ENCODE measurements around the gene WDR20.
"Not testable (repeated sequence)": the region's sequence is repeated elsewhere in the genome, so short reads cannot be mapped to it uniquely, and the experiment has no call there.

Gene WDR20

GRCh38 chr14:102172721-102173120, 33.0 kb downstream of the WDR20 start:
- DNase-seq = not testable (repeated sequence)

DNA sequence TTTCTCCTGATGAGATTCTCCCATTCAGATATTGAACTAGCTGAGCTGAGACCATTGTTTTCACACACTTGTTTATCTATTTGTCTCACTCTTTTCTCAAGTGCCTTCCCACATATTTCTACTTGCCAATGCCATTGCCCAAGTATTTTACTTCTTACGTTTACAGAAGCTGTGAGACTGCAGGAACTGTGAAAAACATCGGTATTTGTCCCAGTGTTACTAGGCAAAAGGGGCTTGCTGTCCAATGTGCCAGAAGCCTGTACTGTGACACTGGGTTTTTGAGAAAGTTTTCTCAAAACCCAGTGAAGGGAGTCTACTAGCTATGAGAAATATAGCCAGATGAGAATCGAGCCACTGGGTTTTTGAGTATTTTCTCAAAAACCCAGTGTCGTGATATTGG, 37.5 kb downstream of the WDR20 start:
- no peak for DNase-seq

- DNase-seq = no peak
These were observed 39.1 kb downstream of the WDR20 start for GRCh38 chr14:102178806-102179205.

- no peak for DNase-seq
These were observed 40.7 kb downstream of the WDR20 start for GRCh38 chr14:102180248-102180998.

DNA sequence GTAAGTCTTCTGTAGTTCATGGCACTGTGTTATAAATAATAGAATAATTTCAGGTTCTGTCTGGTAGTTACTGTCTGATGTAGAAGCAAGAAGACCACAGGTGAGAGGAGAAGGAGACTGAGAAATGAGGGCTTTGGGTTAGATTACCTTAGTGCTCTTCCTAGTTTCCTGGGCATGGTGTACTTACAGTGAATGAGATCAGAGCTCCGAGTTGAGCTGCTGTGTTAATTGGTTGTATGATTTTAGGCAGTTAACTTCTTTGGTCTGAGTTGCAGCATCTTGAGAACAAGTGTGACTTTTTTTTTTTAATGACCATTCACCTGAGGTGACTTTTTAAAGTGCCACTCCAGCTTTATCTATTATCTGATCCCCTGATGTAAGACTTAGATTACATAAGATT, 41.5 kb downstream of the WDR20 start:
- no peak for DNase-seq

- DNase-seq = no peak
These were observed 42.5 kb downstream of the WDR20 start for GRCh38 chr14:102182190-102182589.

- DNase-seq = no peak
These were observed 43.4 kb downstream of the WDR20 start for GRCh38 chr14:102182936-102183619.

GRCh38 chr14:102183886-102184285, 44.2 kb downstream of the WDR20 start:
- no peak for DNase-seq

DNA sequence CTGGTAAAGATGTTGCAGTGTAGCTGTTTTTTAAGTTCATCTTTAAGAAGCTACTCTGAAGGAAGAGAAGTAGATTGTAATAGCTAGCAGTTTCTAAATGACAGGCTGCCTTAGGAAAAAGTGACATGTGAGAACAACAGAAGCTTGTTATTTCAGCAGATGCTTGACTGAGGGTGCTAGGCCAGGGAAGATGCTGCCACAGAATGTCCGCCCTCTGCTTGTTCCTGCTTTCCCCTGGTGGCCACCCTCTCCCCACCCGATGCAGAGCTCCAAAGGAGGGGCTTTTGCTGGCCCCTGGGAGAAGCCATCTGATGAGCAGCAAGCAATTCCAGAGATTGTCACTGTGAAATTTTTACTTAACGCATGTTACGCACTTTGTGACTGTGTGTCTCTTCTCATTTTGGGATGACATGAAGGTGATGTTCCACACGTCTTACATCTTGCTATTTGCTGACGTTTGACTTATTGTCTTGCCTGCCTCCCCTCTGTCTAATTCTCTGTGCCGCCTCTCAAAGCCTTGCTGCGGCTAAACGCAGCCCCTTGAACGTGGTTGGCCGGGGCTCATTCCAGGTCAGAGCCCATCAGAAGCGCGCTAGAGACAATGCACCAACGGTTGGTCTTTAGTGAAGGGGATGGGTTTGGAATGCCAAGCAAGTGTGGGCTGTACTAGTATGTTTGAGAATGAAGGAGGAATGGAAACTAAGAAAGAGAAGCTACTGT, 44.8 kb downstream of the WDR20 start:
- no peak for DNase-seq

- DNase-seq = no peak
These were observed 45.7 kb downstream of the WDR20 start for GRCh38 chr14:102185360-102185759.

GRCh38 chr14:102187044-102187443, 47.3 kb downstream of the WDR20 start:
- no peak for DNase-seq

DNA sequence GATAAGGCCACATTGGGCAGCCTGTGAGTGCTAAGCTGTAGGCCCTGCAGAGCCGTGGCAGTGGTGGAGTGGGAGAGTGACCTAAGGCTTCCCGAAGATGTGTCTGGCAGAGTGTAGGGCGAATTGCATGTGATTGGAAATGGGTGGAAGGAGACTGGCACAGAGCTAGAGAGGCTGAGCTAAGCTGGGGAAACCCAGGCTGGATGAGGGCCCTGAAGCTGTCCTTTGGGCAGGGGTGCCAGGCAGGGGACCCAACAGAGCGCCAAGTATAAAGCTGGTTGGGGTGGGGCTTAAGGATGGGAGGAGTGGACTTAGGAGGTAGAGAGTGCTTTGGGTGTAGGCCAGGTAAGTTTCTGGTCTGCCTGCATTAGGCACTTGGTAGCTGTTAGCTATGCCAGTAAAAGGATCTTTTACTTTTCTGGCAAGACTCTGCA, 47.9 kb downstream of the WDR20 start:
- no peak for DNase-seq

DNA sequence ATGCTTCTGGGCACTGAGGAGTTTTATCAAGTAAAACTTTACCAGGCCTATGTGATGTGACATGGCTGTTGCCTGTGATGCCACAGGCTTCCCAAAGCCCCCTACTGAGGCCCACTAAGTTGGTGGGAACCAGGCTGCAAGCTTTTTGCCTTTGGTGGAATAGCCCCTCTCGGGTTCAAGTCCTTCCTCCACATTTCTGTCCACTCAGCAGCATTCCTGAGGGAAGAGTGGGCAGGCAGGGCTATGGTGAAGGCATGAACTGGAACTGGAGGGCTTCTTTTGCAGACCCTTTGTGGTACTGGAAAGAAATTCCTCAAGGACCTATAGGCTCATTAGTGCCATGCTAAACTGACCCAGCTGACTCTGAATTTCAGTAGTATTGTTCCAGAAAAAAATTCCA, 48.5 kb downstream of the WDR20 start:
- no peak for DNase-seq

GRCh38 chr14:102189874-102190273, 50.2 kb downstream of the WDR20 start:
- no peak for DNase-seq

DNA sequence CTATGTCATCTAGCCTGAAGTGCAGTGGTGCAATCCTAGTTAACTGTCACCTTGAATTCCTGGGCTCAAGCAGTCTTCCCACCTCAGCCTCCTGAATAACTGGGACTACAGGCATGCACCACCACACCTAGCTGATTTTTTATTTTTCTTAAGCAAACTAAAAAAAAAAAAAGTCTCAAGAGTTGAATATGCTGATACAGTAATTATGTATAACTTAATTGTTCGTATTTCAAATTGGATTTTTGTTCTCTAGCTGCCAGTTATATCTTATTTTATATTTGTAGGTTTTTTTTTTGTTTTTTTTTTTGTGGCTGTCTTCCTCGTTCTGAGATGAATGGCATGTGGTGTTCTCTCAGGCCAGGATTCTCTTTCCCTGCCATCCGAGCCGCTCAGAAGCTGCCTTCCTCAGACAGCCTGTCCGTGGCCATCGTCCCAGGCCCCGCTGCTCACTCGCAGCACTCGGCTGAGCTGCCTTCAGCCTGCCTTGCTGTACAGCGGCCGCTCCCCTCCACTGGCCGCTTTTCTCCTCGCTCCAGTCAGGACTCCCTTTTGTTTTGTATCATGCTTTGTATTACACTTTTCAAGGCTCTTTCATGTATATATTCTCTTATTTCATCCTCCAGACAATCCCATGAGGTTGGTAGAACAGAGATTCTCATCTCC, 53.3 kb downstream of the WDR20 start:
- no peak for DNase-seq

GRCh38 chr14:102194856-102195255, 55.2 kb downstream of the WDR20 start:
- no peak for DNase-seq

DNA sequence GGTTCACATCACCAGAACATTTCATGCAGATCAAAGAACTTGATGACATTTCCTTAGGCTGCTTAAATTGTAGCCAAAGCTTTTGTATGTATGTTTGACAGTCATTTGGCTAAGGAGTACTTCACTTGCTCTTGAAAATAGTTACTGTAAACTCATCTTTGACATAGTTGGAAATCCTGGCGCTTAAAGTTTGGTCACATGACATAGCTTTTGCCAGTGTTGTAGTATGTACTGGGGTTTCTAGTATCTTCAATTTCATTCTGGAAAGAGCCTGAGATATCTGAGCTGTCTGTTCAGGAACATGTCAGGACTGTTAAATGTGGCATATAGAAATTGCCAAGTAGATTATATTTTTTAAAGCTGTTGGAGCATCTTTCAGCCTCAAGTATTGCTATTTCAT, 55.7 kb downstream of the WDR20 start:
- no peak for DNase-seq

DNA sequence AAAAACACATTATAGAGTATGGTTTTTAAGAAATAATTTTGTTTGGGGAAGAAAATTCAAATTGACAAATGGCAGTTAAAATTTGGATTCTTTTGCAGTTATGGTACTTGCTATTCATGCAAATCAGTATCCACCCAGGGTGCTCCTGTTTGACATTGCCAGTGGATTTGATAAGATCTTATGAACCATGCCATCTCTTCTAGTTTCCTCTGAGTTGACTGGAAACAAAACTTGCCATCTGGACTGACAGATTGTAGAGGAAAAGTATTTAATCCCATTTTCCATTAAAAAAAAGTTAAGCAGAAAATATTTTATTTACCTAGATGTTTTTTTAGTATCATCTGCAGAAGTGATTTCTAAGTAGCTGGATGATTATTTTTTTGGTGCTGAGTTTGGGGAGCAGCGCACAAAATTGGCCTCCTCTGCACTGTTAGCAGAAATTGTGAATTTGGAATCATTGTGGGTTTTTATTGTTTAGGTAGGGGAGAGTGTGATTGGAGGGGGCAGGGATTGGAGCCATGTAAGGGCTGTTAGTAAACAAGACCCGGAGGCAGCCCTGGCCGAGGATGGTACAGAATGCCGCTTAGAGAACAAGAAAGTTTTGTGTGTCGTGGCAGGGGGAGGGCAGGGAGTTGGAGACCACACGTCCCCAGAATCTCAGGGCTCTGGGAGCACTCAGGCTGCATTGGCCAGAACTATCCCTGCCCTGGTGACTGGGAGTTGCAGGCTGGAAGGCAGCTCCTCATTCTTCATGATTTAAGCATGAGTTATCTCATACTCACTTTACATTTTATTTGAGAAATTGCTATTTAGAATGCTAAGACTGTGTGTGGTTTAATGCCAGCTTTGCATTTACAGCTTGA, 56.6 kb downstream of the WDR20 start:
- no peak for DNase-seq

GRCh38 chr14:102196902-102197230, 57.2 kb downstream of the WDR20 start:
- no peak for DNase-seq

GRCh38 chr14:102197317-102197853, 57.7 kb downstream of the WDR20 start:
- DNase-seq = no peak

GRCh38 chr14:102200690-102201352, 61.1 kb downstream of the WDR20 start:
- no peak for DNase-seq

DNA sequence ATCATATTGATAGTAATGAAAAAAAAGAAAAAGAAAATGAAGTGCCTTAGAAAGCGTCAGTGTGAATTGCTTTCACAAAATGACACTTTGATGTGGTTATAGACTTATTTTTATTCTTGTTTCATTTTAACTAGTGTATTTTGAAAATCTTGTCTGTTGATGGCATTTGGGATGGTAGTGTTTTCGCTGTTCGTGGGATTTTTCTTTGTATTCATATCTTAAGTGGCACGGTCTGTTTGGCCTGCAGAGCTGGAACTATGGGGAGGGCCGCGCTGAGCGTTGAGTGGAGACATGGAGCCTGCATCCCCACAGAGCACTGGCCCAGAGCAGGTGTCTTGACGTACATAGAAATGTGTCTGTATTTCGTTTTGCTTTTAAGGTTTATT, 61.6 kb downstream of the WDR20 start:
- no peak for DNase-seq

All from activated CD4-positive, alpha-beta T cell treated with anti-CD3 and anti-CD28 coated beads, Interleukin-2, amount 50 U/mL, for 1 hour (primary cell).